ENCODE results near the gene CPN2. TPM values are rescaled to one million over a fixed set of nuclear protein-coding genes. Genes with fewer than 3 reads are reported as not detected.

Gene CPN2
- total RNA-seq, 6 donors from 2014 or later, result 0.10 TPM; not detected in 5

GRCh38 chr3:194315965-194316361 is 35.2 kb downstream of the CPN2 start:
- WGBS, 2 donors, result 29% methylated on average over 17 of the region's 17 CpGs; no CpG with 5 or more reads in 1 of the 2 donors
- ATAC-seq (ENCODE audit: low FRiP score in 2 of 2) (peak in 1 of 2 donors; percentile 34), DNase-seq (no peak)
- Histone ChIP-seq H3K36me3 (no peaks in the 10 kb centered on the region), H3K4me3 (peak overlapping the region in 3 of 4 donors; percentile 44 to 57 (median 57)), H3K9me3 (peaks cover 0 to 10% (median 4%) of the 10 kb centered on the region in 4 donors), H3K27ac (no peak overlapping the region), H3K4me1 (peaks cover 12 to 27% (median 20%) of the 10 kb centered on the region in 4 donors), H3K27me3 (no peaks in the 10 kb centered on the region)
- TF ChIP-seq, protein P1, sequence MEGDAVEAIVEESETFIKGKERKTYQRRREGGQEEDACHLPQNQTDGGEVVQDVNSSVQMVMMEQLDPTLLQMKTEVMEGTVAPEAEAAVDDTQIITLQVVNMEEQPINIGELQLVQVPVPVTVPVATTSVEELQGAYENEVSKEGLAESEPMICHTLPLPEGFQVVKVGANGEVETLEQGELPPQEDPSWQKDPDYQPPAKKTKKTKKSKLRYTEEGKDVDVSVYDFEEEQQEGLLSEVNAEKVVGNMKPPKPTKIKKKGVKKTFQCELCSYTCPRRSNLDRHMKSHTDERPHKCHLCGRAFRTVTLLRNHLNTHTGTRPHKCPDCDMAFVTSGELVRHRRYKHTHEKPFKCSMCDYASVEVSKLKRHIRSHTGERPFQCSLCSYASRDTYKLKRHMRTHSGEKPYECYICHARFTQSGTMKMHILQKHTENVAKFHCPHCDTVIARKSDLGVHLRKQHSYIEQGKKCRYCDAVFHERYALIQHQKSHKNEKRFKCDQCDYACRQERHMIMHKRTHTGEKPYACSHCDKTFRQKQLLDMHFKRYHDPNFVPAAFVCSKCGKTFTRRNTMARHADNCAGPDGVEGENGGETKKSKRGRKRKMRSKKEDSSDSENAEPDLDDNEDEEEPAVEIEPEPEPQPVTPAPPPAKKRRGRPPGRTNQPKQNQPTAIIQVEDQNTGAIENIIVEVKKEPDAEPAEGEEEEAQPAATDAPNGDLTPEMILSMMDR (IDR thresholded peaks at IDR 0.05), result peak in 1 of 6 experiments; percentile 28
- no peak for TF ChIP-seq POLR2AphosphoS5 (IDR thresholded peaks at IDR 0.05)
- no peak for TF ChIP-seq POLR2A (IDR thresholded peaks at IDR 0.05)
- no peak for TF ChIP-seq EP300 (IDR thresholded peaks at IDR 0.05)

- Histone ChIP-seq H3K9me3 (peaks cover 0 to 10% (median 4%) of the 10 kb centered on the region in 4 donors), H3K36me3 (no peaks in the 10 kb centered on the region), H3K4me3 (peak overlapping the region; percentile 25 to 57 (median 50)), H3K27me3 (no peaks in the 10 kb centered on the region), H3K4me1 (peaks cover 12 to 27% (median 20%) of the 10 kb centered on the region in 4 donors), H3K27ac (peak overlapping the region; percentile 24 to 68 (median 40))
- DNase-seq (peak; percentile 78 to 98), ATAC-seq (ENCODE audit: low FRiP score in 2 of 2) (peak; percentile 84 to 92)
- 5 to 6% methylated on average over 20 to 23 of the region's 54 CpGs for WGBS, 2 donors
- TF ChIP-seq, protein P1 (IDR thresholded peaks at IDR 0.05), result peak; percentile 90 to 98 (median 96)
- TF ChIP-seq EP300 (IDR thresholded peaks at IDR 0.05), result peak in 2 of 4 donors; percentile 34 to 38
- no peak for TF ChIP-seq POLR2A (IDR thresholded peaks at IDR 0.05)
- TF ChIP-seq POLR2AphosphoS5 (IDR thresholded peaks at IDR 0.05), result peak in 1 of 2 donors; percentile 45
Observed at GRCh38 chr3:194315088-194315964, 35.8 kb downstream of the CPN2 start.

DNA sequence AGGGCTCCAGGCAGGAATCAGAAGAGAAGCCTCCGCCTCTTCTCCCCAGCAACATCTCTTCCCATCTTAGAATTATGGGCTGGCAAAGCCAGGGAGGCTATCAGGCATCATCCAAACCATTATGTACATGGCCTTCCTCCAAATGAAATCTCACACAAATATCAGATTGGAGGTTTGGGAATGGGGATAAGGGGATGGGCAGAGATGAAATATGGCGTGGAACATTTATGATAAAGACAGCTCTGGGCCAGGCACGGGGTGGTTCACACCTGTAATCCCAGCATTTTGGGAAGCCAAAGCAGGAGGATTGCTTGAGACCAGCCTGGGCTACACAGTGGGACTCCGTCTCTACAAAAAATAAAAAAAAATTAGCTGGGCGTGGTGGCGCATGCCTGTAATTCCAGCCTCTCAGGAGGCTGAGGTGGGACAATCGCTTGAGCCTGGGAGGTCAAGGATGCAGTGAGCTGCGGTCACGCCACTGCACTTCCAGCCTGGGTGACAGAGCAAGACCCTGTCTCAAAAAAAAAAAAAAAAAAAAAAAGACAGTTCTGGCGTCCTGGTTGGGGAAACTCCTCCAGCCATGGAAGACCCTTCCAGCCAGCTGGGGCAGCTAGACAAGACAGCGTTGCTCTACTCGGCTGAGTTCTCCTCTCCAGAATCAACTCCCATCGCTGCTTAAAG is 36.6 kb downstream of the CPN2 start:
- Histone ChIP-seq H3K4me1 (peaks cover 12 to 27% (median 20%) of the 10 kb centered on the region in 4 donors), H3K27me3 (no peaks in the 10 kb centered on the region), H3K4me3 (no peak overlapping the region), H3K36me3 (no peaks in the 10 kb centered on the region), H3K27ac (peak overlapping the region in 2 of 4 donors; percentile 24 to 46), H3K9me3 (peaks cover 0 to 10% (median 4%) of the 10 kb centered on the region in 4 donors)
- ATAC-seq (ENCODE audit: low FRiP score in 2 of 2) (no peak), DNase-seq (no peak)
- TF ChIP-seq EP300 (IDR thresholded peaks at IDR 0.05) (no peak), POLR2AphosphoS5 (IDR thresholded peaks at IDR 0.05) (no peak), POLR2A (IDR thresholded peaks at IDR 0.05) (no peak)
- TF ChIP-seq, protein P1 (IDR thresholded peaks at IDR 0.05), result no peak
- 81 to 89% methylated on average over 13 of the region's 13 CpGs for WGBS, 2 donors

GRCh38 chr3:194313560-194314387 is 37.4 kb downstream of the CPN2 start:
- Histone ChIP-seq H3K4me3 (no peak overlapping the region), H3K36me3 (no peaks in the 10 kb centered on the region), H3K9me3 (peaks cover 0 to 4% (median 2%) of the 10 kb centered on the region in 4 donors), H3K27ac (peak overlapping the region in 1 of 4 donors; percentile 36), H3K27me3 (no peaks in the 10 kb centered on the region), H3K4me1 (peaks cover 12 to 27% (median 20%) of the 10 kb centered on the region in 4 donors)
- ATAC-seq (ENCODE audit: low FRiP score in 2 of 2) (peak in 1 of 2 donors; percentile 14), DNase-seq (no peak)
- WGBS, 2 donors, result 69 to 74% methylated on average over 10 to 15 of the region's 15 CpGs
- no peak for TF ChIP-seq EP300 (IDR thresholded peaks at IDR 0.05)
- no peak for TF ChIP-seq POLR2A (IDR thresholded peaks at IDR 0.05)
- TF ChIP-seq, protein P1 (IDR thresholded peaks at IDR 0.05), result no peak
- TF ChIP-seq POLR2AphosphoS5 (IDR thresholded peaks at IDR 0.05), result no peak
